A549 (cell line): ENCODE measurements around the gene RNF8.

Experiments
- CBX8 ChIP-seq: fragments of 200-600 bp; sonication (generic); IDR thresholded peaks from 2 replicates; pipeline ENCODE4 v1.6.1; 2016
- CEBPB ChIP-seq, 2 experiments: fragments of >200 bp in 1 of 2; sonication (Bioruptor Twin) in 1 of 2; formaldehyde crosslinking in 1 of 2; IDR thresholded peaks; 2 replicates each; pipeline ENCODE4 v1.6.1; 2012 to 2016
- CHD4 ChIP-seq: fragments of 200-600 bp; sonication (generic); IDR thresholded peaks from 2 replicates; pipeline ENCODE4 v1.6.1; 2016; ENCODE audit warnings: antibody characterized with exemption, mild to moderate bottlenecking, borderline replicate concordance
- CTCF ChIP-seq: fragments of >200 bp; sonication (Bioruptor Twin); formaldehyde crosslinking; IDR thresholded peaks from 3 replicates; pipeline ENCODE4 v1.5.1; 2016
- EP300 ChIP-seq, 2 experiments: fragments of >200 bp; sonication (Bioruptor Twin); formaldehyde crosslinking; IDR thresholded peaks; 2 replicates in 1 of 2; 3 replicates in 1 of 2; pipeline ENCODE4 v1.6.1; 2016 to 2017
- KDM1A ChIP-seq: fragments of 200-600 bp; sonication (generic); IDR thresholded peaks from 2 replicates; pipeline ENCODE4 v1.6.1; 2016; ENCODE audit warnings: low read depth, mild to moderate bottlenecking
- MAZ ChIP-seq: fragments of 150-350 bp; IDR thresholded peaks from 2 replicates; pipeline ENCODE4 v1.6.1; 2014; ENCODE audit warnings: antibody characterized with exemption, low read depth, low read length, borderline replicate concordance
- POLR2A ChIP-seq: IDR thresholded peaks from 2 replicates; pipeline ENCODE4 v1.6.1; 2012; ENCODE audit warnings: mild to moderate bottlenecking, low read length
- RAD21 ChIP-seq, 2 experiments: fragments of >200 bp in 1 of 2; sonication (Bioruptor Twin) in 1 of 2; formaldehyde crosslinking in 1 of 2; IDR thresholded peaks in 1 of 2; conservative IDR thresholded peaks in 1 of 2; 2 replicates in 1 of 2; 3 replicates in 1 of 2; pipeline ENCODE4 v1.6.1; 2012 to 2018; ENCODE audit warnings: inconsistent platforms in 1 of 2
- RCOR1 ChIP-seq: fragments of 150-350 bp; IDR thresholded peaks from 2 replicates; pipeline ENCODE4 v1.6.1; 2014; ENCODE audit warnings: antibody characterized with exemption, low read length, low read depth
- TP53 ChIP-seq: fragments of 250-450 bp; sonication (Bioruptor Pico); IDR thresholded peaks from 2 replicates; pipeline ENCODE4 v1.5.0; 2021; ENCODE audit warnings: mild to moderate bottlenecking, moderate library complexity
- TF ChIP-seq, protein P1 (sequence below): fragments of >200 bp; sonication (Bioruptor Twin); formaldehyde crosslinking; IDR thresholded peaks from 3 replicates; pipeline ENCODE4 v1.6.1; 2016

- TF ChIP-seq CTCF (no peak), TP53 (CRISPR knock-in tag) (no peak), RAD21 (conservative IDR thresholded peaks at IDR 0.05 in 1 of 2, IDR thresholded peaks at IDR 0.05 in 1 of 2) (no peak), RCOR1 (no peak), POLR2A (no peak), EP300 (IDR thresholded peaks at IDR 0.05) (no peak), CEBPB (IDR thresholded peaks at IDR 0.05) (no peak), CBX8 (no peak), MAZ (no peak), CHD4 (no peak), KDM1A (no peak)
- TF ChIP-seq, protein P1, sequence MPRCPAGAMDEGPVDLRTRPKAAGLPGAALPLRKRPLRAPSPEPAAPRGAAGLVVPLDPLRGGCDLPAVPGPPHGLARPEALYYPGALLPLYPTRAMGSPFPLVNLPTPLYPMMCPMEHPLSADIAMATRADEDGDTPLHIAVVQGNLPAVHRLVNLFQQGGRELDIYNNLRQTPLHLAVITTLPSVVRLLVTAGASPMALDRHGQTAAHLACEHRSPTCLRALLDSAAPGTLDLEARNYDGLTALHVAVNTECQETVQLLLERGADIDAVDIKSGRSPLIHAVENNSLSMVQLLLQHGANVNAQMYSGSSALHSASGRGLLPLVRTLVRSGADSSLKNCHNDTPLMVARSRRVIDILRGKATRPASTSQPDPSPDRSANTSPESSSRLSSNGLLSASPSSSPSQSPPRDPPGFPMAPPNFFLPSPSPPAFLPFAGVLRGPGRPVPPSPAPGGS: no peak
Measured at GRCh38 chr6:37399131-37399530, 45.3 kb downstream of the RNF8 start.
